AG09309 (cell line): ENCODE results near the gene AP4B1.

Experiments used
- DNase-seq: peaks from one replicate; pipeline ENCODE4 v3.0.0-alpha.2; 2010; ENCODE audit warnings: low read depth
- H3K4me3 ChIP-seq: 2 replicates; pipeline ENCODE4 v1.5.1; 2011; ENCODE audit warnings: mild to moderate bottlenecking, low read depth, low read length, moderate library complexity; ENCODE audit not compliant: control insufficient read depth
- TF ChIP-seq, protein P1 (sequence below): IDR thresholded peaks from 2 replicates; pipeline ENCODE4 v1.5.1; 2011; ENCODE audit warnings: mild to moderate bottlenecking, low read depth, low read length, inconsistent platforms; ENCODE audit not compliant: insufficient read depth, control insufficient read depth; ENCODE audit errors: missing control alignments

Gene AP4B1

DNA sequence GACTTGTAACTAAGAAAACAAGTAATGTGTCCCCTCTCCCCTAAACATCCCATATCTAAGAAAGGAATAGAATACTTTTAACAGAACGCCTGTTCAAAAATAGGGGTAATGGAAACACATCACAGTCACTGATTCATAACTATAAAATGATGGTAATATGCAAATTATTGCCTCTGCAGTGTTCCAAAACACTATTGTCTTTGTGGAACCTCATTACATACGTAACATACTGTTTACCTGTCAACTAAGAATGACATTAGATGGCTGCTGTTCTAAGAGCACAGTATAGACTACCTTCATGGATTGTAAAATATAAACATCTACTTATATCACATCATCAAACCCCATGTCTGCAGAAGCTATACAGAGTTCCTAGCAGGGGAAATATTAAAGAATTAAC, 13.8 kb downstream of the AP4B1 start:
- no peak overlapping the region for H3K4me3 ChIP-seq
- TF ChIP-seq, protein P1, sequence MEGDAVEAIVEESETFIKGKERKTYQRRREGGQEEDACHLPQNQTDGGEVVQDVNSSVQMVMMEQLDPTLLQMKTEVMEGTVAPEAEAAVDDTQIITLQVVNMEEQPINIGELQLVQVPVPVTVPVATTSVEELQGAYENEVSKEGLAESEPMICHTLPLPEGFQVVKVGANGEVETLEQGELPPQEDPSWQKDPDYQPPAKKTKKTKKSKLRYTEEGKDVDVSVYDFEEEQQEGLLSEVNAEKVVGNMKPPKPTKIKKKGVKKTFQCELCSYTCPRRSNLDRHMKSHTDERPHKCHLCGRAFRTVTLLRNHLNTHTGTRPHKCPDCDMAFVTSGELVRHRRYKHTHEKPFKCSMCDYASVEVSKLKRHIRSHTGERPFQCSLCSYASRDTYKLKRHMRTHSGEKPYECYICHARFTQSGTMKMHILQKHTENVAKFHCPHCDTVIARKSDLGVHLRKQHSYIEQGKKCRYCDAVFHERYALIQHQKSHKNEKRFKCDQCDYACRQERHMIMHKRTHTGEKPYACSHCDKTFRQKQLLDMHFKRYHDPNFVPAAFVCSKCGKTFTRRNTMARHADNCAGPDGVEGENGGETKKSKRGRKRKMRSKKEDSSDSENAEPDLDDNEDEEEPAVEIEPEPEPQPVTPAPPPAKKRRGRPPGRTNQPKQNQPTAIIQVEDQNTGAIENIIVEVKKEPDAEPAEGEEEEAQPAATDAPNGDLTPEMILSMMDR: no peak
- no peak for DNase-seq

DNA sequence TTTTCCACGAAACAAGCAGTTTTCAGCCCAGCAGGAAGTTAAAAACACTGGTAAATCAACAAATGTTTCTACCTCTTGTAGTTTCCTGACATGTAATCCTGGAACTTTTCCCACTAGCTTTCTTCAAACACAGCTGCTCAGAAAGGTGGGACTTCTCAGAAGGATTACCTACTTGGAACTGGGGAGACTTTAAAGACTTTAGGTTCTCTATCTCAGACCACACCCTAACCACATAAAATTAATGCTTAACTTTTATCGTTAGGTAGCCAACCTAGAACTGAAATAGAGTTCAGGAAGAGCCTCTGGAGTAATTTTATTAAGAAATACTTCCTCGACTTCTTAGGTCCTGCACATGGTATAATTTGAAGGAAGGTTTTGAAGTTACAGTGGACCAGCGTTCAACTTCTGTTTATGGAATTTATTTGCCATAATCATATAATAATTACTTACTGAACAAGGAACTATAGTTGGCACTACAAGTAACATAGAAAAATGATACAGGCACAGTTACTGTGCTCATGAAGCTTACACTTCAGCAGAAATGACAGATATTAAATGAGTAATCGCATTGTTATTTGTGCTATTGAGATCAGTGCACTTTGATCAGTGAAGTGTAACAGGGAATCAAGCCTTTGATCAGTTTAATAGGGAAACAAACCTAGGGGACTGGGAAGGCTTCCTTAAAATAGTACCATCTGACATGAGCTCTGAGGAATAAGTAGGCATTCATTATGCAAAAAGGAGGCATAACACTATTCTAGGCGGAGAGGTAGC, 17.0 kb downstream of the AP4B1 start, which contains the start of gene BCL2L15:
BCL2L15 (minus strand) TSS at position 180 of the 774 bp plus-strand sequence. CDS start 206 bp downstream, outside the sequence.
- TF ChIP-seq, protein P1: no peak
- DNase-seq: no peak
- no peak within 1 kb of the TSS for H3K4me3 ChIP-seq

DNA sequence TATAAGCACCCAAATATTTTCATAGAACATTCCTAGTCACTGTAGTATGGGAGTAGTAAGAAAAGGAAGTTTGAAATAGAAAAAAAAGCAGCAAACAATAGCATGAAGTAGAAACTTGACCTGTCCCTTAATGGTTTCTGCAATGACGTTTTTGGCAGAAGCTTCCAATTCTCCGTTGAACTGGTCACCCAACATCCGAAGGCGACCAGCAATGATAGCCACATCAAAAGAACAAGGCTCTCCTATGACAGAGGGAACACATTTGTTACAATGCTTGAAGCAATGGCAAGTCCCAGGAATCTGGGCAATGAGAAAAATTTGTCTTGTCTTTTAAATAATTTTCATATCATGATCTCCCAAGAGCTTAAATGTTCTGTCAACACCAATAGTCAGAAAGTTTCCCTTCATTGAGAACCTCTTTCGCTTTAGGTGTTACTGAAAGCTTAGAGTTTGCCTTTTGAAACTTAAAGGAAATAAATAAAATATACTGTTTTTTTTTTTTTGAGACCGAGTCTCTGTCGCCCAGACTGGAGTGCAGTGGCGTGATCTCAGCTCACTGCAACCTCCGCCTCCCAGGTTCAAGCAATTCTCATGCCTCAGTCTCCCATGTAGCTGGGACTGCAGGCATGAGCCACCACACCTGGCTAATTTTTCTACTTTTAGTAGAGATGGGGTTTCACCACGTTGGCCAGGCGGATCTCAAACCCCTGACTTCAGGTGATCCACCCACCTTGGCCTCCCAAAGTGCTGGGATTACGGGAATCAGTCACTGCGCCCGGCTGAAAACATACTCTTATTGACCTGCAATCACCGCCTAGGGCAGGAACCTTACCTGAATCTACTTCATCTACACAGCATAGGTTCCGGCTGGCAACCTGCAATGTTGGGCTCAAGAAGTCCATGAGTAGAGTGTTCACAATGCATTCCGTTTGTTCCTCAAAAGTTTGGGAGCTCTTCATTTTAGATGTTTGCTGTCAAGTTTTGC, 17.9 kb downstream of the AP4B1 start:
- no peak for DNase-seq
- TF ChIP-seq, protein P1: no peak
- no peak overlapping the region for H3K4me3 ChIP-seq

DNA sequence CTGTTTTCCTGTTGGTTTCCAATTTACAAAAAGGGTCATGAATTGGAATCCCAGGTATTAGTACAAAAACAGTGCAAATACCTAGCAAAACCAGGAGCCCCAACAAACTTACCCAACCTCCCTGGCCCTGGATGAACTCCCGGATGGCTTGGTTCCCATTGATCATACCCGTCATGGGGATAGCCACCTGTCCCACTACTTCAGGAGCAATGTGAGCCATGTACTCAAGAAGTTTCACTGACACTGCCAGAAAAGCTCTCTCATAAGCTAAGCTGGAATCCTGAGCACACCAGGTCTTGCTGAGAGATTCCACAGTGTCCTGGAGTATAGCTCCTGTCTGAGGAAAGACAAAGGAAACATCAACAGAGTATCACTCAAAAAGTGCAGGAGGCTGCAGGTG, 22.9 kb downstream of the AP4B1 start:
- DNase-seq: no peak
- TF ChIP-seq, protein P1: no peak
- H3K4me3 ChIP-seq: no peak overlapping the region

DNA sequence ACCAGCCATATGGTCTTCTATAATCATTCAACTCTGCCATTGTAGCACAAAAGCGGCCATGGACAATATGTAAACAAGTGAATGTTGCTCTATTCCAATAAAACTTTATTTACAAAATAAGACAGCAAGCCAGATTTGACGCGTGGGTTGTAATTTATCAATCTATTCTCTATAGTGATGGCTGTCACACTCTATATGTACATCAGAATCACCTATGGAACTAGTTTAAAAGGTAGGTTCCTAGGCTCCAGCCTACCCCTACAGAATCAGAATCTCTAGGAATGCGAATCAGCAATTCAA, 24.9 kb downstream of the AP4B1 start:
- no peak overlapping the region for H3K4me3 ChIP-seq
- no peak for DNase-seq
- TF ChIP-seq, protein P1: no peak

DNA sequence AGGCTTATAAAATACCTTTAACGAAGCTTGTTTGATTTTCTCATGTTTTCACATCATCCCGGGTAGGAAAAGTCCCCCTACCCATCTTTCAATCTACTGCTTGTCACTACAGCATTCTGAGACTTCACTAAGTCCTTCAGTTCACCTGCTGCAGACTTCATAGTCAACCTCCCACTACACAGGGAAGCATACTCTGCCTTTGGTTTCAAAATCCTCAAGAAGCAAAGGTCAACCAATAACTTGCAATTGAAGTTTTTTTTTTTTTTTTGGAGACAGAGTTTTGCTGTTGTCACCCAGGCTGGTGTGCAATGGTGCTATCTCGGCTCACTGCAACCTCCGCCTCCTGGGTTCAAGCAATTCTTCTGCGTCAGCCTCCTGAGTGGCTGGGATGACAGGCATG, 28.4 kb downstream of the AP4B1 start:
- TF ChIP-seq, protein P1: no peak
- no peak overlapping the region for H3K4me3 ChIP-seq
- DNase-seq: no peak
